Measurements from ENCODE around the gene LHFPL3.

Gene LHFPL3

DNA sequence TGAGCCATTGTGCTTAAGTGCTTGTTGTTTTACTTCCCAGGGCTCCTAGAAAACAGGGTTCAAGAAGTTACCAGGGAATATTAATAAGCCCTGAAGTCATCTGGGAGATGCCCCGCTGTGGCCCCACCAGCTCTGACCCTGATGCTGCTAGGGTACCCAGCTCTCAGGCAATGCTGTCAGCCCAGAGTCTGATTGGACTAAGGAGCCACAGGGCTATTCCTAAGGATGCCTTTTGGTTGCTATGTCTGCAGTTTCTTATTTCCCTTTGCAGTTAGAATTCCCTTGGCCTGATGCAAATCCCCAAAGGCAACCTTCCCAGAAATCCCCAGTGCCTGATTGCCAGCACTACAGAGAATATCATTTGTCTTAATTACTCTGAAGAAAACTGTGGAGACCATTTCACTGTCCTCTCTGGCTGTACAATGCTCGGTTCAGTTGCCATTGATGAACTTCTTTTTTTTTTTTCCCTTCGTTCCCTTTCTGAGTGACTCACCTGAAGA lies 448.9 kb downstream of the LHFPL3 start:
- Histone ChIP-seq H3K9me2 (ENCODE audit: low read depth, low read length) (no peaks in the 10 kb centered on the region), H3F3A (ENCODE audit: insufficient read depth, low read length) (no peaks in the 10 kb centered on the region), H3K36me3 (ENCODE audit: insufficient read depth, low read length) (no peaks in the 10 kb centered on the region), H3K9me3 (ENCODE audit: low read length) (no peaks in the 10 kb centered on the region), H3K9ac (ENCODE audit: low read length) (no peak overlapping the region), H3K27ac (ENCODE audit: low read depth, low read length, poor library complexity, severe bottlenecking) (no peak overlapping the region), H3K4me3 (ENCODE audit: low read depth, low read length, poor library complexity, severe bottlenecking) (no peak overlapping the region), H2AFZ (ENCODE audit: low read length) (no peak overlapping the region), H3K27me3 (ENCODE audit: insufficient read depth, low read length) (no peaks in the 10 kb centered on the region), H3K79me2 (ENCODE audit: insufficient read depth, low read length) (no peaks in the 10 kb centered on the region), H3K4me1 (ENCODE audit: insufficient read depth, low read length, severe bottlenecking) (no peaks in the 10 kb centered on the region), H4K20me1 (ENCODE audit: insufficient read depth, low read length) (no peaks in the 10 kb centered on the region), H3K4me2 (ENCODE audit: low read length) (no peak overlapping the region)
- no peak for TF ChIP-seq EZH2 (IDR thresholded peaks at IDR 0.05; ENCODE audit: borderline replicate concordance, low read length)
- TF ChIP-seq, protein P1, sequence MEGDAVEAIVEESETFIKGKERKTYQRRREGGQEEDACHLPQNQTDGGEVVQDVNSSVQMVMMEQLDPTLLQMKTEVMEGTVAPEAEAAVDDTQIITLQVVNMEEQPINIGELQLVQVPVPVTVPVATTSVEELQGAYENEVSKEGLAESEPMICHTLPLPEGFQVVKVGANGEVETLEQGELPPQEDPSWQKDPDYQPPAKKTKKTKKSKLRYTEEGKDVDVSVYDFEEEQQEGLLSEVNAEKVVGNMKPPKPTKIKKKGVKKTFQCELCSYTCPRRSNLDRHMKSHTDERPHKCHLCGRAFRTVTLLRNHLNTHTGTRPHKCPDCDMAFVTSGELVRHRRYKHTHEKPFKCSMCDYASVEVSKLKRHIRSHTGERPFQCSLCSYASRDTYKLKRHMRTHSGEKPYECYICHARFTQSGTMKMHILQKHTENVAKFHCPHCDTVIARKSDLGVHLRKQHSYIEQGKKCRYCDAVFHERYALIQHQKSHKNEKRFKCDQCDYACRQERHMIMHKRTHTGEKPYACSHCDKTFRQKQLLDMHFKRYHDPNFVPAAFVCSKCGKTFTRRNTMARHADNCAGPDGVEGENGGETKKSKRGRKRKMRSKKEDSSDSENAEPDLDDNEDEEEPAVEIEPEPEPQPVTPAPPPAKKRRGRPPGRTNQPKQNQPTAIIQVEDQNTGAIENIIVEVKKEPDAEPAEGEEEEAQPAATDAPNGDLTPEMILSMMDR (IDR thresholded peaks at IDR 0.05; ENCODE audit: low read length) = no peak

GRCh38 chr7:104779888-104780287 lies 451.5 kb downstream of the LHFPL3 start:
- H3K9ac ChIP-seq (ENCODE audit: low read length) = no peak overlapping the region
- H3F3A ChIP-seq (ENCODE audit: insufficient read depth, low read length) = no peaks in the 10 kb centered on the region
- H3K27ac ChIP-seq (ENCODE audit: low read depth, low read length, poor library complexity, severe bottlenecking) = no peak overlapping the region
- H3K79me2 ChIP-seq (ENCODE audit: insufficient read depth, low read length) = no peaks in the 10 kb centered on the region
- H3K4me2 ChIP-seq (ENCODE audit: low read length) = no peak overlapping the region
- H3K36me3 ChIP-seq (ENCODE audit: insufficient read depth, low read length) = no peaks in the 10 kb centered on the region
- H4K20me1 ChIP-seq (ENCODE audit: insufficient read depth, low read length) = no peaks in the 10 kb centered on the region
- H3K9me2 ChIP-seq (ENCODE audit: low read depth, low read length) = no peaks in the 10 kb centered on the region
- H3K9me3 ChIP-seq (ENCODE audit: low read length) = no peaks in the 10 kb centered on the region
- H3K27me3 ChIP-seq (ENCODE audit: insufficient read depth, low read length) = no peaks in the 10 kb centered on the region
- no peak overlapping the region for H2AFZ ChIP-seq (ENCODE audit: low read length)
- no peaks in the 10 kb centered on the region for H3K4me1 ChIP-seq (ENCODE audit: insufficient read depth, low read length, severe bottlenecking)
- TF ChIP-seq, protein P1 (IDR thresholded peaks at IDR 0.05; ENCODE audit: low read length) = no peak
- no peak for TF ChIP-seq EZH2 (IDR thresholded peaks at IDR 0.05; ENCODE audit: borderline replicate concordance, low read length)
- H3K4me3 ChIP-seq (ENCODE audit: low read depth, low read length, poor library complexity, severe bottlenecking) = no peak overlapping the region

- no peaks in the 10 kb centered on the region for H3K4me1 ChIP-seq (ENCODE audit: insufficient read depth, low read length, severe bottlenecking)
- H2AFZ ChIP-seq (ENCODE audit: low read length) = no peak overlapping the region
- no peaks in the 10 kb centered on the region for H3K27me3 ChIP-seq (ENCODE audit: insufficient read depth, low read length)
- TF ChIP-seq EZH2 (IDR thresholded peaks at IDR 0.05; ENCODE audit: borderline replicate concordance, low read length) = no peak
- TF ChIP-seq, protein P1 (IDR thresholded peaks at IDR 0.05; ENCODE audit: low read length) = no peak
- H3K4me3 ChIP-seq (ENCODE audit: low read depth, low read length, poor library complexity, severe bottlenecking) = no peak overlapping the region
- no peaks in the 10 kb centered on the region for H3K9me2 ChIP-seq (ENCODE audit: low read depth, low read length)
- H4K20me1 ChIP-seq (ENCODE audit: insufficient read depth, low read length) = no peaks in the 10 kb centered on the region
- H3K9me3 ChIP-seq (ENCODE audit: low read length) = no peaks in the 10 kb centered on the region
- H3K9ac ChIP-seq (ENCODE audit: low read length) = no peak overlapping the region
- H3K27ac ChIP-seq (ENCODE audit: low read depth, low read length, poor library complexity, severe bottlenecking) = no peak overlapping the region
- H3K79me2 ChIP-seq (ENCODE audit: insufficient read depth, low read length) = no peaks in the 10 kb centered on the region
- no peaks in the 10 kb centered on the region for H3F3A ChIP-seq (ENCODE audit: insufficient read depth, low read length)
- H3K36me3 ChIP-seq (ENCODE audit: insufficient read depth, low read length) = no peaks in the 10 kb centered on the region
- H3K4me2 ChIP-seq (ENCODE audit: low read length) = no peak overlapping the region
Observed at GRCh38 chr7:104784686-104785085, 456.3 kb downstream of the LHFPL3 start.

All from OCI-LY1 (cell line).